ENCODE measurements around the gene IGSF3. TPM values are rescaled to one million over a fixed set of nuclear protein-coding genes. Genes with fewer than 3 reads are reported as not detected.
"Not testable (repeated sequence)": the region's sequence is repeated elsewhere in the genome, so short reads cannot be mapped to it uniquely, and the experiment has no call there.

Gene IGSF3
- total RNA-seq, 2 experiments from 2014 or later = 0.11 to 0.16 TPM

- ChIA-PET POLR2A (no interaction called here), CTCF (interaction anchor here (1.0 to 3.4 kb wide), 7 partner anchors 10 to 532 kb away, joined by 3 to 14 read pairs (median 6); no protein-coding TSS in a partner anchor)
- Mint-ChIP-seq H3K4me3 (no peak overlapping the region), H3K36me3 (ENCODE audit: low read depth) (no peaks in the 10 kb centered on the region), H3K9me3 (ENCODE audit: insufficient read depth) (no peaks in the 10 kb centered on the region), H3K27me3 (ENCODE audit: low read depth) (peaks cover 60% of the 10 kb centered on the region), H3K4me1 (ENCODE audit: low read depth) (peaks cover 6% of the 10 kb centered on the region), H3K27ac (no peak overlapping the region)
- DNase-seq (no peak), ATAC-seq (no peak)
These were observed 3.7 kb upstream of the IGSF3 start for GRCh38 chr1:116671072-116671760.

- Mint-ChIP-seq H3K9me3 (ENCODE audit: insufficient read depth) (no peaks in the 10 kb centered on the region), H3K27ac (no peak overlapping the region), H3K27me3 (ENCODE audit: low read depth) (peaks cover 70% of the 10 kb centered on the region), H3K4me1 (ENCODE audit: low read depth) (peaks cover 21% of the 10 kb centered on the region), H3K4me3 (peak overlapping the region; percentile 35), H3K36me3 (ENCODE audit: low read depth) (no peaks in the 10 kb centered on the region)
- ATAC-seq (no peak), DNase-seq (no peak)
- ChIA-PET CTCF (no interaction called here), POLR2A (no interaction called here)
These were observed 744 bp upstream of the IGSF3 start for GRCh38 chr1:116668277-116668676.

- Mint-ChIP-seq H3K27ac (no peak overlapping the region), H3K4me1 (ENCODE audit: low read depth) (peaks cover 22% of the 10 kb centered on the region), H3K9me3 (ENCODE audit: insufficient read depth) (no peaks in the 10 kb centered on the region), H3K27me3 (ENCODE audit: low read depth) (peaks cover 76% of the 10 kb centered on the region), H3K36me3 (ENCODE audit: low read depth) (no peaks in the 10 kb centered on the region), H3K4me3 (peak overlapping the region; percentile 68)
- ATAC-seq (peak; percentile 17), DNase-seq (no peak)
- ChIA-PET CTCF (interaction anchor here (1.0 to 2.4 kb wide), 2 partner anchors 71 to 93 kb away, joined by 5 to 7 read pairs; no protein-coding TSS in a partner anchor), POLR2A (no interaction called here)
These were observed 407 bp downstream of the IGSF3 start for GRCh38 chr1:116667078-116667574.

- Mint-ChIP-seq H3K9me3 (ENCODE audit: insufficient read depth) (no peaks in the 10 kb centered on the region), H3K4me3 (peak overlapping the region; percentile 68), H3K27ac (no peak overlapping the region), H3K36me3 (ENCODE audit: low read depth) (no peaks in the 10 kb centered on the region), H3K4me1 (ENCODE audit: low read depth) (peaks cover 22% of the 10 kb centered on the region), H3K27me3 (ENCODE audit: low read depth) (peaks cover 76% of the 10 kb centered on the region)
- DNase-seq (no peak), ATAC-seq (no peak)
- POLR2A ChIA-PET = no interaction called here
- CTCF ChIA-PET = interaction anchor here (1.0 to 2.4 kb wide), 2 partner anchors 71 to 92 kb away, joined by 5 to 7 read pairs; no protein-coding TSS in a partner anchor
These were observed 1.1 kb downstream of the IGSF3 start for GRCh38 chr1:116666187-116667077.

- CTCF ChIA-PET = no interaction called here
- Mint-ChIP-seq H3K27me3 (ENCODE audit: low read depth) (peaks cover 66% of the 10 kb centered on the region), H3K4me1 (ENCODE audit: low read depth) (peaks cover 22% of the 10 kb centered on the region), H3K36me3 (ENCODE audit: low read depth) (no peaks in the 10 kb centered on the region), H3K4me3 (no peak overlapping the region), H3K9me3 (ENCODE audit: insufficient read depth) (no peaks in the 10 kb centered on the region), H3K27ac (no peak overlapping the region)
- POLR2A ChIA-PET = no interaction called here
- ATAC-seq (no peak), DNase-seq (no peak)
These were observed 2.6 kb downstream of the IGSF3 start for GRCh38 chr1:116664978-116665371.

- DNase-seq (no peak), ATAC-seq (no peak)
- Mint-ChIP-seq H3K9me3 (ENCODE audit: insufficient read depth) (no peaks in the 10 kb centered on the region), H3K4me1 (ENCODE audit: low read depth) (peaks cover 22% of the 10 kb centered on the region), H3K27me3 (ENCODE audit: low read depth) (peaks cover 61% of the 10 kb centered on the region), H3K4me3 (no peak overlapping the region), H3K36me3 (ENCODE audit: low read depth) (no peaks in the 10 kb centered on the region), H3K27ac (no peak overlapping the region)
- ChIA-PET POLR2A (no interaction called here), CTCF (no interaction called here)
These were observed 3.1 kb downstream of the IGSF3 start for GRCh38 chr1:116664366-116664977.

- H3K36me3 Mint-ChIP-seq (ENCODE audit: low read depth) = no peaks in the 10 kb centered on the region
- POLR2A ChIA-PET = no interaction called here
- no peak overlapping the region for H3K4me3 Mint-ChIP-seq
- peaks cover 56% of the 10 kb centered on the region for H3K27me3 Mint-ChIP-seq (ENCODE audit: low read depth)
- peaks cover 22% of the 10 kb centered on the region for H3K4me1 Mint-ChIP-seq (ENCODE audit: low read depth)
- DNase-seq = no peak
- no peaks in the 10 kb centered on the region for H3K9me3 Mint-ChIP-seq (ENCODE audit: insufficient read depth)
- CTCF ChIA-PET = no interaction called here
- no peak for ATAC-seq
- H3K27ac Mint-ChIP-seq = no peak overlapping the region
These were observed 3.7 kb downstream of the IGSF3 start for GRCh38 chr1:116663821-116664220.

- no peaks in the 10 kb centered on the region for H3K9me3 Mint-ChIP-seq (ENCODE audit: insufficient read depth)
- H3K4me3 Mint-ChIP-seq = no peak overlapping the region
- H3K27ac Mint-ChIP-seq = no peak overlapping the region
- CTCF ChIA-PET = interaction anchor here (2.2 kb wide), 1 partner anchor 11 kb away, joined by 14 read pairs; no protein-coding TSS in a partner anchor
- no peak for DNase-seq
- H3K36me3 Mint-ChIP-seq (ENCODE audit: low read depth) = no peaks in the 10 kb centered on the region
- peaks cover 45% of the 10 kb centered on the region for H3K27me3 Mint-ChIP-seq (ENCODE audit: low read depth)
- POLR2A ChIA-PET = no interaction called here
- ATAC-seq = no peak
- H3K4me1 Mint-ChIP-seq (ENCODE audit: low read depth) = peaks cover 20% of the 10 kb centered on the region
These were observed 5.9 kb downstream of the IGSF3 start for GRCh38 chr1:116661633-116662032.

- POLR2A ChIA-PET; H3K4me3 Mint-ChIP-seq; CTCF ChIA-PET; H3K36me3 Mint-ChIP-seq (ENCODE audit: low read depth); DNase-seq; H3K9me3 Mint-ChIP-seq (ENCODE audit: insufficient read depth); H3K4me1 Mint-ChIP-seq (ENCODE audit: low read depth); H3K27ac Mint-ChIP-seq; ATAC-seq: not testable (repeated sequence)
- peaks cover 20% of the 10 kb centered on the region for H3K27me3 Mint-ChIP-seq (ENCODE audit: low read depth)
These were observed 8.9 kb downstream of the IGSF3 start for GRCh38 chr1:116658645-116659044.

GRCh38 chr1:116657836-116658235, 9.7 kb downstream of the IGSF3 start:
- not testable (repeated sequence) for DNase-seq, ATAC-seq

GRCh38 chr1:116654351-116654750, 13.2 kb downstream of the IGSF3 start:
- H3K4me3 Mint-ChIP-seq = no peak overlapping the region
- ChIA-PET POLR2A (no interaction called here), CTCF (no interaction called here)
- ATAC-seq (no peak), DNase-seq (no peak)
- no peak overlapping the region for H3K27ac Mint-ChIP-seq
- H3K36me3 Mint-ChIP-seq (ENCODE audit: low read depth) = no peaks in the 10 kb centered on the region
- H3K27me3 Mint-ChIP-seq (ENCODE audit: low read depth) = peaks cover 25% of the 10 kb centered on the region
- no peaks in the 10 kb centered on the region for H3K4me1 Mint-ChIP-seq (ENCODE audit: low read depth)
- no peaks in the 10 kb centered on the region for H3K9me3 Mint-ChIP-seq (ENCODE audit: insufficient read depth)

More at GRCh38 chr1:116657836-116658235, 9.7 kb downstream of the IGSF3 start:
- POLR2A ChIA-PET; H3K4me1 Mint-ChIP-seq (ENCODE audit: low read depth); CTCF ChIA-PET; H3K9me3 Mint-ChIP-seq (ENCODE audit: insufficient read depth); H3K27ac Mint-ChIP-seq; H3K4me3 Mint-ChIP-seq; H3K36me3 Mint-ChIP-seq (ENCODE audit: low read depth): not testable (repeated sequence)
- peaks cover 20% of the 10 kb centered on the region for H3K27me3 Mint-ChIP-seq (ENCODE audit: low read depth)

- H3K9me3 Mint-ChIP-seq (ENCODE audit: insufficient read depth); DNase-seq; H3K27ac Mint-ChIP-seq; H3K36me3 Mint-ChIP-seq (ENCODE audit: low read depth); H3K4me1 Mint-ChIP-seq (ENCODE audit: low read depth); CTCF ChIA-PET; POLR2A ChIA-PET; ATAC-seq; H3K4me3 Mint-ChIP-seq: not testable (repeated sequence)
- H3K27me3 Mint-ChIP-seq (ENCODE audit: low read depth) = peaks cover 28% of the 10 kb centered on the region
These were observed 14.9 kb downstream of the IGSF3 start for GRCh38 chr1:116652598-116652997.

Measured in activated CD8-positive, alpha-beta T cell treated with anti-CD3 and anti-CD28 coated beads, Interleukin-2, amount 10 ng/mL, durations not matched to agents 7 days and 5 days (primary cell).